ENCODE results near the gene TCERG1L.

DNA sequence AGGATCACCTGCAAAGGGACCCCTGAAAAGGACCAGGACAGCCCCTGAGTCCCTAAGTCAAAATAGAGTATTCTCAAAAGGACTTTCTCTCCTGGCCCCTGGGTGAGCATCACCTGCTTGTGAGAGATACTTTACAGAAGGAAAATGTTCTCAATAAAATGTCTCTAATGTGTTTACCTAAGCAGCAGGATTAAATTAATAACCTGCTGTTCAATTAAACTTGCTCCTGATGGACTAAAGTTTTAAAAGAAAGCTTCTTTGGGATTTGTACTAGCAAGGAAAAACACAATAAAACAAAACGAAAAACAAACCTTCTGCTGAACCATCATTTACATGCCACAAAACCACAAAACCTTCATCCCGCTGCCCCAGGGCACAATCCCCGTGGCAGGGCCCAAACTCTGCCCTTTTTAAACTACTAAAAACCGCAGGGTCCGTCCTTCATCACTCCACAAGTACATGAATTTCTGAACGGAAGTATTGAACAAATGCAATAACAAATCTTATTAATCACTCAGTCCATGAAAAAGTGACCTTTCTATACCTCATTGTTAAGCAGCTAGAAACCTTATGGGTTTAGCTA lies 197.7 kb downstream of the TCERG1L start:
- TF ChIP-seq, protein P1, sequence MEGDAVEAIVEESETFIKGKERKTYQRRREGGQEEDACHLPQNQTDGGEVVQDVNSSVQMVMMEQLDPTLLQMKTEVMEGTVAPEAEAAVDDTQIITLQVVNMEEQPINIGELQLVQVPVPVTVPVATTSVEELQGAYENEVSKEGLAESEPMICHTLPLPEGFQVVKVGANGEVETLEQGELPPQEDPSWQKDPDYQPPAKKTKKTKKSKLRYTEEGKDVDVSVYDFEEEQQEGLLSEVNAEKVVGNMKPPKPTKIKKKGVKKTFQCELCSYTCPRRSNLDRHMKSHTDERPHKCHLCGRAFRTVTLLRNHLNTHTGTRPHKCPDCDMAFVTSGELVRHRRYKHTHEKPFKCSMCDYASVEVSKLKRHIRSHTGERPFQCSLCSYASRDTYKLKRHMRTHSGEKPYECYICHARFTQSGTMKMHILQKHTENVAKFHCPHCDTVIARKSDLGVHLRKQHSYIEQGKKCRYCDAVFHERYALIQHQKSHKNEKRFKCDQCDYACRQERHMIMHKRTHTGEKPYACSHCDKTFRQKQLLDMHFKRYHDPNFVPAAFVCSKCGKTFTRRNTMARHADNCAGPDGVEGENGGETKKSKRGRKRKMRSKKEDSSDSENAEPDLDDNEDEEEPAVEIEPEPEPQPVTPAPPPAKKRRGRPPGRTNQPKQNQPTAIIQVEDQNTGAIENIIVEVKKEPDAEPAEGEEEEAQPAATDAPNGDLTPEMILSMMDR (IDR thresholded peaks at IDR 0.05; ENCODE audit: insufficient read depth, low read length, poor library complexity, severe bottlenecking), result no peak
- no peak for TF ChIP-seq EZH2phosphoT487 (conservative IDR thresholded peaks at IDR 0.05; ENCODE audit: low read length)

Measured in SU-DHL-6 (cell line).